GM19324 (cell line): ENCODE measurements around the gene CA6.
"Not testable (repeated sequence)": the region's sequence is repeated elsewhere in the genome, so short reads cannot be mapped to it uniquely, and the experiment has no call there.

Experiments
- ATAC-seq: cut with Tn5 transposase; IDR thresholded peaks from one replicate; pipeline ENCODE4 v1.9.1; 2021; ENCODE audit warnings: mild to moderate bottlenecking, moderate library complexity; ENCODE audit not compliant: unreplicated experiment, low FRiP score

CA6 gene

GRCh38 chr1:8925960-8926359 lies 19.7 kb upstream of the CA6 start:
- no peak for ATAC-seq

GRCh38 chr1:8926707-8927694 lies 18.7 kb upstream of the CA6 start:
- ATAC-seq: no peak

- ATAC-seq: no peak
These were observed 15.6 kb upstream of the CA6 start for GRCh38 chr1:8930116-8930515.

- not testable (repeated sequence) for ATAC-seq
These were observed 8.6 kb upstream of the CA6 start for GRCh38 chr1:8937051-8937450.

GRCh38 chr1:8937701-8938100 lies 8.0 kb upstream of the CA6 start:
- ATAC-seq: no peak

- ATAC-seq: no peak
These were observed 7.3 kb upstream of the CA6 start for GRCh38 chr1:8938232-8938999.

GRCh38 chr1:8939000-8939265 lies 6.7 kb upstream of the CA6 start:
- no peak for ATAC-seq

GRCh38 chr1:8939362-8939995 lies 6.2 kb upstream of the CA6 start:
- ATAC-seq: no peak

- ATAC-seq: no peak
These were observed 3.8 kb upstream of the CA6 start for GRCh38 chr1:8941906-8942305.

- ATAC-seq: no peak
These were observed 1.9 kb upstream of the CA6 start for GRCh38 chr1:8943498-8944405.

GRCh38 chr1:8947127-8947691 lies 1.5 kb downstream of the CA6 start:
- ATAC-seq: no peak

GRCh38 chr1:8950309-8950708 lies 4.6 kb downstream of the CA6 start:
- ATAC-seq: no peak

GRCh38 chr1:8951231-8951630 lies 5.6 kb downstream of the CA6 start:
- ATAC-seq: no peak

GRCh38 chr1:8955406-8955805 lies 9.7 kb downstream of the CA6 start:
- ATAC-seq: no peak

- no peak for ATAC-seq
These were observed 11.0 kb downstream of the CA6 start for GRCh38 chr1:8956461-8957349.

- ATAC-seq: no peak
These were observed 17.3 kb downstream of the CA6 start for GRCh38 chr1:8962812-8963530.

GRCh38 chr1:8963963-8964362 lies 18.3 kb downstream of the CA6 start:
- ATAC-seq: no peak

GRCh38 chr1:8965121-8965820 lies 19.6 kb downstream of the CA6 start:
- no peak for ATAC-seq
